Measurements from ENCODE around the gene FAM174C.

FAM174C gene

DNA sequence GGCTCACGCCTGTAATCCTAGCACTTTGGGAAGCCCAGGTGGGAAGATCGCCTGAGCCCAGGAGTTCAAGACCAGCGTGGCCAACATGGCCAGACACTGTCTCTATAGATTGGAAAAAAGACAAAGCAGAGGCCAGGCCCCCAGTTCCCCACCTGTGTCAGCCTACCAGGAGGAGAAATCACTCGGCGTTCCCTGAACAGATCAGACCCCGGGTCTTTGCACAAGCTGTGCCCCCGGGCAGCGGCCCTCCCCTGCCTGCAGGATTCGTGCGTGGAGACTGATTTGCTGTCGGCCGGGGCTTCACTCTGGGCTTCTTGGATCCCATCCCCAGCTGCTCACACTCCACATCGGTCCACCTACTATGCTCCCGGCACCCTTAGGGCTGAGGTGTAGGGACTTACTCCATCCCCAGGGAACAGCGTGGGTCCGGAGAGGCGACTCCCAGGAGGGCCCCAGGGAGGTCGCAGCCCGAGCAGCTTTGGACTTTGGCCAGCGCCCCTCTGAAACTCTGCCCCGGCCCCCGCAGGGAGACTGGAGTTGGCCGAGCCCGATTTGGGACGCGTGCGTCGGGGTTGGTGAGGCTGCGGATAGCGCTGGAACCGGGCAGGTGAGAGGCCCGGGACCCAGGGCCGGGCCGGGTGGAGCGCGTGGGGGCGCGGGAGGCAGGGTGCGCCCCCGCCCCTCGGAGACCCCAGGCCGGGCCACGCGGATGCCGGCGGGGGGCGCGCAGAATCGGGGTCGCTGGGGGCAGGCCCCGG, 9.8 kb downstream of the FAM174C start:
- Histone ChIP-seq H4K20me1 (ENCODE audit: insufficient read depth, low read length) (no peaks in the 10 kb centered on the region), H2AFZ (ENCODE audit: low read length) (no peak overlapping the region), H3K36me3 (ENCODE audit: insufficient read depth, low read length) (peaks cover 9% of the 10 kb centered on the region; the same call in 1 of the 2 replicates), H3K4me1 (ENCODE audit: insufficient read depth, low read length, severe bottlenecking) (no peaks in the 10 kb centered on the region), H3K27me3 (ENCODE audit: insufficient read depth, low read length) (0 out of 2 replicates have a peak, but pooled peaks cover 17% of the 10 kb centered on the region), H3K4me2 (ENCODE audit: low read length) (no peak overlapping the region), H3K9me3 (ENCODE audit: low read length) (no peaks in the 10 kb centered on the region), H3K9me2 (ENCODE audit: low read depth, low read length) (no peaks in the 10 kb centered on the region), H3F3A (ENCODE audit: insufficient read depth, low read length) (no peaks in the 10 kb centered on the region), H3K4me3 (ENCODE audit: low read depth, low read length, poor library complexity, severe bottlenecking) (no peak overlapping the region), H3K27ac (ENCODE audit: low read depth, low read length, poor library complexity, severe bottlenecking) (no peak overlapping the region), H3K9ac (ENCODE audit: low read length) (no peak overlapping the region), H3K79me2 (ENCODE audit: insufficient read depth, low read length) (no peaks in the 10 kb centered on the region)
- TF ChIP-seq CTCF (IDR thresholded peaks at IDR 0.05; ENCODE audit: low read length) (no peak), EZH2 (IDR thresholded peaks at IDR 0.05; ENCODE audit: borderline replicate concordance, low read length) (no peak)

GRCh38 chr19:1285737-1286360, 10.5 kb downstream of the FAM174C start, which contains the start of gene EFNA2:
TSS of gene EFNA2 (plus strand) at chr19:1285873. CDS start at chr19:1286169, 296 bp downstream.
- Histone ChIP-seq H4K20me1 (ENCODE audit: insufficient read depth, low read length) (no peaks in the 10 kb centered on the region), H2AFZ (ENCODE audit: low read length) (no peak within 1 kb of the TSS), H3K36me3 (ENCODE audit: insufficient read depth, low read length) (peaks cover 2% of the 10 kb centered on the region; the same call in 1 of the 2 replicates), H3K4me1 (ENCODE audit: insufficient read depth, low read length, severe bottlenecking) (no peaks in the 10 kb centered on the region), H3K4me2 (ENCODE audit: low read length) (no peak within 1 kb of the TSS), H3K9me3 (ENCODE audit: low read length) (no peaks in the 10 kb centered on the region), H3K9ac (ENCODE audit: low read length) (no peak within 1 kb of the TSS), H3K79me2 (ENCODE audit: insufficient read depth, low read length) (no peaks in the 10 kb centered on the region), H3K4me3 (ENCODE audit: low read depth, low read length, poor library complexity, severe bottlenecking) (no peak within 1 kb of the TSS), H3K27me3 (ENCODE audit: insufficient read depth, low read length) (0 out of 2 replicates have a peak, but pooled peaks cover 17% of the 10 kb centered on the region), H3F3A (ENCODE audit: insufficient read depth, low read length) (no peaks in the 10 kb centered on the region), H3K27ac (ENCODE audit: low read depth, low read length, poor library complexity, severe bottlenecking) (no peak within 1 kb of the TSS), H3K9me2 (ENCODE audit: low read depth, low read length) (no peaks in the 10 kb centered on the region)
- TF ChIP-seq CTCF (IDR thresholded peaks at IDR 0.05; ENCODE audit: low read length) (no peak), EZH2 (IDR thresholded peaks at IDR 0.05; ENCODE audit: borderline replicate concordance, low read length) (no peak)

GRCh38 chr19:1286487-1287353, 11.4 kb downstream of the FAM174C start:
- Histone ChIP-seq H3K4me3 (ENCODE audit: low read depth, low read length, poor library complexity, severe bottlenecking) (no peak overlapping the region), H3K79me2 (ENCODE audit: insufficient read depth, low read length) (no peaks in the 10 kb centered on the region), H3K4me2 (ENCODE audit: low read length) (no peak overlapping the region), H3K9me3 (ENCODE audit: low read length) (no peaks in the 10 kb centered on the region), H2AFZ (ENCODE audit: low read length) (no peak overlapping the region), H4K20me1 (ENCODE audit: insufficient read depth, low read length) (no peaks in the 10 kb centered on the region), H3K27me3 (ENCODE audit: insufficient read depth, low read length) (0 out of 2 replicates have a peak, but pooled peaks cover 17% of the 10 kb centered on the region), H3K36me3 (ENCODE audit: insufficient read depth, low read length) (no peaks in the 10 kb centered on the region), H3F3A (ENCODE audit: insufficient read depth, low read length) (no peaks in the 10 kb centered on the region), H3K27ac (ENCODE audit: low read depth, low read length, poor library complexity, severe bottlenecking) (no peak overlapping the region), H3K4me1 (ENCODE audit: insufficient read depth, low read length, severe bottlenecking) (no peaks in the 10 kb centered on the region), H3K9ac (ENCODE audit: low read length) (no peak overlapping the region), H3K9me2 (ENCODE audit: low read depth, low read length) (no peaks in the 10 kb centered on the region)
- TF ChIP-seq CTCF (IDR thresholded peaks at IDR 0.05; ENCODE audit: low read length) (no peak), EZH2 (IDR thresholded peaks at IDR 0.05; ENCODE audit: borderline replicate concordance, low read length) (no peak)

Data from OCI-LY1 (cell line).